GM19467 (cell line): ENCODE results near the gene ZNF362.

Experiments
- ATAC-seq: cut with Tn5 transposase; IDR thresholded peaks from one replicate; pipeline ENCODE4 v1.9.1; 2021; ENCODE audit warnings: mild to moderate bottlenecking, moderate library complexity; ENCODE audit not compliant: unreplicated experiment

The ZNF362 gene

DNA sequence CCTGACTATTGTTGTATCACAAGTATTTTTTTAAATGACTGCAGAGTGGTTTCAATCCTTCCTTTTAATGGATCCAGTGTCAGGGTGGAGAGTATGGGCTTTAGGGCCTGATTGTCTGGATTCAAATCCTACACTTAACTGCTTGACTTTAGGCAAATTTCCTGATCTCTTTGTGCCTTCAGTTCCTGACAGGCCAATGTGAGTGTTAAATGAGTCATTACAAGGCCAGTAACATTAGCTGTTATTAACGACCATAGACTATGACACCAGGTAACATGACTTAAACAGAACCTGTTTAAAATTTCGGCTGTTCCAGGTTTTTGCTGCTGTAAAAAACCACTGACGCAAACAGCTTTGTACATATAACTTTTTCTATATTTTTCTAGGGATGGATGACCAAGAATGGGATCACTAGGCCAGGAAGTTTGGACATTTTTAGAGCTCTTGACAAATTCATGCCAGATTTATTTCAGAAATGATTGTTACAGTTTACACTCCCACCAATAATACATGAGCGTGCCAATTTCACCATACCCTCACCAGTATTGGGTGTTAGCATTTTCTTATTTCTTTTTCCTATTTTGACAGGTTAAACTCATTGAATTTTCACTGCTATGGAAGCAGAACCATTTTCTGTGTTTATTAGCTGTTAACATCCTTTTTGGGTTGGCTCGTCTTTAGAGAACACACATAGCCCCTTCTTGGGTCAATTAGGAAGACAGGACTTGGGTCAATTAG lies 11.3 kb downstream of the ZNF362 start:
- no peak for ATAC-seq

DNA sequence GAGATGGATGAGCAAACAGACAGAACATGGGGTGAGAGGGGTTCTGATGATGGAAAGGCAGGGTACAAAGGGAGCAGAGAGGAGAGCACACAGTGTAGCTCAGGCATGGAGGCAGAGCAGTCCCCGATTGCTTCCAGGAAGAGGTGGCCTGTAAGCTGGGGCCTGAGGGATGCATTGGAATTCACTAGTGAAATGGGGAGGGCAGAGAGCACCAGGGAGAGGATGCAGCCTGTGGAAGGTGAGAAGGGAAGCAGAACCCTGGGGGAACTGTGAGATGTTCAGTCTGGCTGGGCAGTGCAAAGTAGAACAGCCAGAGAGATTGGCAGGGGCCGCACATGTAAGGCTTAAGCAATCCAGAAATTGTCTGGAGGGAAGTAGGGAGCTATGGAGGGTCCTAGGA lies 12.2 kb downstream of the ZNF362 start:
- no peak for ATAC-seq

GRCh38 chr1:33268927-33269610 lies 12.8 kb downstream of the ZNF362 start:
- ATAC-seq = no peak

DNA sequence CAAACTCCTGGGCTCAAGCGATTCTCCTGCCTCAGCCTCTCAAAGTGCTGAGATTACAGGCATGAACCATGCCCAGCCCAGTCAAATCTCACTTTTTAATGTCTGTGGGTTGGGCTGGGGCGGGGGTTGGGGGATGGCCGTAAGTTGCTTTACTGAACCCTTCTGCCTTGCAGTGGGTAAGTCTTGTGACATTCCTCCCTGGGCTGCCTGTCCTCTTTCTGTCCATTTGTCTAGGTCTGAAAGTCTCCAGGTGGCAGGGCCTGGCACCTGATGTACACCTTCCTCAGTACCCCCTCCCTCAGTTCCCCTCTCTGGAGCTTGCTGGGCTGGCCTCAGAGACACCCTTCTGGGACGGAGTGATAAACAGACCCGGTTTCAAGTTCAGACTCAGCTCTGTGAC lies 13.3 kb downstream of the ZNF362 start:
- no peak for ATAC-seq

- ATAC-seq = no peak
Observed at GRCh38 chr1:33270379-33270778, 14.1 kb downstream of the ZNF362 start.

DNA sequence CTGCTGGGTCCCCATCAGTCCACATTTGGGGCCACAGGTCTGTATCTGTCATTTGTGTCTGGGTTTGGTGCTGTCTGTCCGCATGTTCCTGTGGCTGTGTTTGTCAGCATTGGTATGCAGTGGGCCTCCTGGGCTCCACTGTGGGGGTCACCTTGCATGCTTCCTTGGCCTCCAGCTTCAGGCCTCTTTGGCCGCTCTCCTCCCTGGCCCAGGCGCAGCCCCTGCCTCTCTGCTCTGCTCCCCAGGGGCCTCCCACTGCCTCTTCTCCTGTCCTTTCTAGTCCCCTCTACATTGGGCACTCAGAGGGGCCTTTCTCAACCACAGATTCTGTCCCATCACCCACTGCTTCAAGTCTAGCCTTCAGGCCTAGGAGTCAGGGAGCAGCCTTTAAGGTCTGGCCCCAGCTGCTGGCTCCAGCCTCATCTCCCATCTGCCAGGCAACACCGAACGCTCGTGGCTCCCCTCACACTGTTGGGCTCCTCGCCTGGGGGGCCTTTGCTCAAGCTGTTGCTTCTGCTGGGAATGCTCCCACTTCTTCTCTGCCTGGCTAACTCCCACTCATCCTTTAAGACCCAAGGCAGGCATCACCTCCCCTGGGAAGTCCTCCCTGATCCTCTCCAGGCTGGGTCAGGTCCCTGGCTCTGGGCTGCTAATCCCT lies 14.6 kb downstream of the ZNF362 start:
- no peak for ATAC-seq

- no peak for ATAC-seq
Observed at GRCh38 chr1:33271666-33272505, 15.6 kb downstream of the ZNF362 start.

DNA sequence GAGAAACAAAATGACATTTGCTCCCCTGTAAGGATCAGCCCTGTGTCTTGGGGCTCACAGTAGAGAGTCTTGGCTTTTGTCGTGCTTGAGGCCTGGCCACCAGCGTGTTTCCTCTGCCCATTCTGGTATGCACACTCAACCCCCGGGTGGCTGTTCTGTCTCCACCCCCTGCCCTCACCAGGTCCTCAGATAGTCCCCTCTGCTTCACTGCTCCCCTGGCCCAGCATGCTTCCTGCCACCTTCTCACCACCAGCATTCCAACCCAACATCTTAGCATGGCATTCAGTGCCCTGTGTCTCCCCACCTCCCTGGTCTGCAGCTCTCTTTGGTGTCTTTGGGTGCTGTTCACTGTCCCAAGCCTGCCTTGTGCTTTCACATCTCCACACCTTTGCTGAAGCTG lies 16.2 kb downstream of the ZNF362 start:
- ATAC-seq = no peak

- ATAC-seq = no peak
Observed at GRCh38 chr1:33272930-33273329, 16.6 kb downstream of the ZNF362 start.

DNA sequence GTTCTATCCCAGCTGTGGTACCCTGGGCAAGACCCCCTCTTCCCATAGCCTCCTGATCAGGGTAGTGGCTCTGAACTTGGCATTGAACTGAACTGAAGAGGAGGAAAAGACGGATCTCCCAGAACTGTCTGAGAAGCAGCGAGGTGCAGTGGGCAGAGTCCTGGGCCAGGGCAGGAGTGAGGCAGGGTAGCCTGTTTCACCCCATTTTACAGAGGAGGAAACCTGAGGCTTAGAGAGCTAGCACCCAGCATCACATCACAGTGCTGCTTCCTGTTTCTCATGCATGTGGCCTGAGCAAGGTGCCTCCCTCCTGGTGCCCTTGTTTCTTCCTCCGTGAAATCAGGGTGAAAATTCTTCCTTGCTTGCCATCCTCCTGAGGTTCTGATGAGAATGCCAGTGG lies 17.1 kb downstream of the ZNF362 start:
- no peak for ATAC-seq

DNA sequence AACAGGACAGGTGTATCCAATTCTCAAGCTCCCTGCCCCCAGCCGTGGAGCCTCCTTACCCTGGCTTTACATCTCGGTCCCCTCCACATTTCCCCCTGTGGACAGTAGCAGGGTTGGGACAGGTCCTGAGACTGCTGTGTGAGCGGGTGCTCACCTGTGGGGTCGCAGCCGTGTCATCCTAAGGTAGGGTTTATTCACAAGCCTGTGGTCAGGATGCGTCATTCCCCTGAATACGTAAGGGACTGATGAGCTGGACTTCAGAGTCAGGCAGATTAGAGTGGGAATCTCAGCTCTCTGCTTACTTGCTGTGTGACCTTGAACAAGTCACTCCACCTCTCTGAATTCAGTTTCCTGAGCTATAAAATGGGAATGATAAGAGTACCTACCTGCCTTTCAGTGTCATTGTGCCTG lies 17.7 kb downstream of the ZNF362 start:
- ATAC-seq = no peak

GRCh38 chr1:33274446-33274845 lies 18.2 kb downstream of the ZNF362 start:
- no peak for ATAC-seq

GRCh38 chr1:33275195-33275594 lies 18.9 kb downstream of the ZNF362 start:
- no peak for ATAC-seq

- no peak for ATAC-seq
Observed at GRCh38 chr1:33275706-33276572, 19.6 kb downstream of the ZNF362 start.

DNA sequence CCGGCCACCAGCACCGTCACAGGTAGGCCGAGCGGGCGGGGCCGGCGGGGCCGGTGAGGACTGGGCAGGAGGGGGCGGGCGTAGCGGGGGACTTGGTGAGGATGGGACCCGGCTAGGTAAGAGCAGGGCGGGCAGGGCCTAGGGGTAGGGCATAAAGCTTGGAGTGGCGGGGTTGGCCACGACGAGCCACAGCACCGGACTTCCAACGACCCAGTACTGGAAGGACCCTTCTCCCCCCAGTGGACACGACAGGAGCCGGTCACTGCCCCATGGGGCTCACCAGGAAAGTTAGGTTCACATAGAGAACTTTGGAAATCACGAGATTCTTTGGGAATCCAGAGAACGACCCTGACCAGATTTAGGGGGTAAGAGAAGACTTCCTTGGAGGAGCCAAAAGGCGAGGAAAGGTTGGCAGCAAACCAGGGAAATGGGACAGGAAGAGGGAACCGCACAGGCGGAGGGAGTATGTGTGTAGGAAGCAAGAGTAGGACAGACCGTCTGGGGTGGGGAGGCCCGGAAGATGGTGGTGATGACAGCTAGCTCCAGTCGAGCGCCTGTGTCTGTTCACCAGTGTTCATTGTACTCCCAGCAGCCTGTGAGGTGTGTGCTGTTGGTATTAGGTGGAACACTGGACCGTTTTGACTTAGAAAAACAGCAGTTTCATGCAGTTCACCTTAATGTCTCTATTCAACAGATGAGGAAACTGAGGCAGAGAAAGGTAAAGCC lies 20.4 kb downstream of the ZNF362 start:
- no peak for ATAC-seq

DNA sequence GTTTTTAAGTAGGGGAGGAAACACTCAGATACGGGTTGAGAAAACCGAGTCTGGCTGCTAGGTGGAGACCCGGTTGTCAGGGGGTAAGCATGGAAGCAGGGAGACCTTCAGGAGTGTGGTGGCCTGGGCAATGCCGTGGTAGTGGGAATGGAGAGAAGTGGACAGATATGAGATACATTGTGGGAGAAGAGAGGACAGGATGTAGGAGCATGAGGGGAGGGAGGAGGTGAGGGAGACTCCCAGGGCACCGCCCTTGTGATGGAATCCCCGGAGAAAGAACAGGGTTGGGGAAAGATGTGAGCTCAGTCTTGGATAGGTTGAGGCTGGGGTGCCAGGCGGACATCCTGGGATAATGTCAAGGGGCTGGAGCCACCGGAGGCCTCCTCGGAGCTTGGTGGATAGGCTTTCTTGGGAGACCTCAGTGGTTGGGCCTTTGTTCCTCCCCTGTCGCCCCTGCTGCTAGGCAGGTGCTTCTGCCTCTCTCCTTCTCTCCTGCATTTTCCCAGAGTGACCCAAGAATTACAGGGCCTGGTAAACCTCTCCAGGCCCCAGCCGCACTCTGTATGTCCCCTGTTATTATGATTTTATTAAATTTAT lies 21.3 kb downstream of the ZNF362 start:
- ATAC-seq = no peak

DNA sequence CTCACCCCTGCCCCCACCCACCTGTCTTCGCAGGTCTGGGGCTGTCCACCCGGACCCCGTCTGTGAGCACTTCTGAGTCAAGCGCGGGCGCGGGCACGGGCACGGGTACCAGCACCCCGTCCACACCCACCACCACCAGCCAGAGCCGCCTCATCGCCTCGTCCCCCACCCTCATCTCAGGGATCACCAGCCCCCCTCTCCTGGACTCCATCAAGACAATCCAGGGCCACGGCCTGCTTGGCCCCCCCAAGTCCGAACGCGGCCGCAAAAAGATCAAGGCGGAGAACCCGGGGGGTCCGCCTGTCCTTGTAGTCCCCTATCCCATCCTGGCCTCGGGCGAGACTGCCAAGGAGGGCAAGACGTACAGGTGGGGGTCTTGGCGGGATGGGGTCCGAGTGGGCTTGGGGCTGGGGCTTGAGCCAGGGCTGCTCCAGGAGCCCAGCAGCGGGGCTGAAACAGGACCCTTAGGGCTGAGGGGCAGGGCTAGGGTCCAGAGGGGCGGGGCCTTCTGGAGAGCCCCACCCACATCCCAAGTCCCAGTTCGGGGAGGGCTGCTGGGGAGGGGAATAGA lies 23.9 kb downstream of the ZNF362 start:
- ATAC-seq = no peak

DNA sequence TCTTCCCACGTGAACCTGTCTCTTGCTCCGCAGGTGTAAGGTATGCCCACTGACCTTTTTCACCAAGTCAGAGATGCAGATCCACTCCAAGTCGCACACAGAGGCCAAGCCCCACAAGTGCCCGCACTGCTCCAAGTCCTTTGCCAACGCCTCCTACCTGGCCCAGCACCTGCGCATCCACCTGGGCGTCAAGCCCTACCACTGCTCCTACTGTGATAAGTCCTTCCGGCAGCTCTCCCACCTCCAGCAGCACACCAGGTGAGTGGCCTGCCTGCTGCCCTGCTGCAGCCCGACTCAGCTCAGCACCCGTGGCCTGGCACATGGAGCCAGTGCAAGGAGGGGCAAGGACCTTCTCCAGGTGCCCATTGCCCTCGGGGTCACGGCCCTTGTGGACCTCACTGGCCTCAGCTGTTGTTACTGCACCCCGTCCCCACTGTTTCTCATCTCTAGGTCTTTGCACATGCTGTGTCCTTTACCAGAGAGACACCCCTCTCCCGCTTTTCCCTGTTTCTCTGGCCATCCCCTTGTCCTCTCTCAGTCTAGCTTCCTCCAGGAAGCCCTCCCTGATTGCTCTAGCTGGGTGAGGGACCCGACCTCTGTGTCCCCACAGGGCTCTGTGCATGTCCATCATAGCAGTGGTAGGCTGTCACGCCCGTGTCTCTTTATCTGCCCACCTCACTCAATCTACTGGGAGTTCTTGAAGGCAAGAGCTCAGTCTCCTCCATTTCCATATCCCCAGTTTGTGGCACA lies 25.4 kb downstream of the ZNF362 start:
- ATAC-seq = no peak
